HG02571 (cell line): Measurements from ENCODE around the gene BRD1.
"Not testable (repeated sequence)": the region's sequence is repeated elsewhere in the genome, so short reads cannot be mapped to it uniquely, and the experiment has no call there.

ENCODE experiments used
- ATAC-seq: cut with Tn5 transposase; IDR thresholded peaks from one replicate; pipeline ENCODE4 v1.9.1; 2021; ENCODE audit warnings: mild to moderate bottlenecking, moderate library complexity; ENCODE audit not compliant: unreplicated experiment

The BRD1 gene

DNA sequence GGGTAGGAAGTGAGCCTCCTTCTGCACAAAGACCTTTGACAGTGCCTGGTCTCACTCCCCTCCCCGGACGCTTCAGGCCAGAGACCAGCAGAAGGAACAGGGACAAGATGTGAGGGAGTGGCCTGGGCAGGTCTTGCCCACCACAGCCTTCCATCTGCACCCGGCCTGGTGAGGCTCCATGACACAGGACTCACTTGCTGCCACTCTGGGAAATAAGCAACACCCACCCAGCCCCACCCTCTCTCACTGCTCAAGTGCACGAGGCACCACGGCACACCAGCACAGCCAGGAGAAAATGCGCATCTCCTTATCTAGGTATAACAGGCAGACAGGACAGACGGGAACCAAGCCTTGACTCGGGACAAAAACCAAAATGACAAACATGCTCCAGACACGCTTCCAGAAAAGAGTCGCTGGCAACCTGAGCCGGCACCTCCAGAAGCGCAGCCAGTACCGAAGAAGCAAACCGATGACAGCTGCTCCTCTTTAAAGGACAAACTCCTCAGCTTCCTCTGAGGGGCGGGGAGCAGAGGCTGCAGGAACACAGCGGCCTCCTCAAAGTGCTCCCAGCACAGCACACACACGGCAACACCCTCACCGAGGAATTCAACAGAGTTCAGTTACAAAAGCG is 41.7 kb downstream of the BRD1 start:
- ATAC-seq, result no peak

DNA sequence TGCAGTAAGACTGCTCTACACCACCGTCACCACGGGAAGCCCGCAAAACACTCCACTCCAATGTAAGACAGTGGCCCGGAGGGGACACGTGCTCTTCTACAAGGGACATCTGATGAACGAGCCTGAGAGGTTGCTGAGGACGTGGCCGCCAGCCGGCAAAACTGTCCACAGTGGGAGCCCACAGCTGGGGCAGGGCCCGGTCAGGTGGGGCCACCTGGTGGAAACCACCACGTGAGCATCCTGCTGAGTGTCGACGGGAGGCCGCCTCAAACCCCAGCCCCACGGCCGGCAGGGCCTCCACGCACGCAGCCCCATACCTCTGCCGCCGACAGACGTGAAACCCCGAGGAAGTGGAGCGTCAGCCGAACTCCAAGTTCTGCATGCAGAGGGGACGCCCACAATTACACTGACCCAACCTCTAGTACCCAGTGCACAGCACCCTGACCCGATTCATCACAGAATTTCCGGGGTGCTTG is 42.6 kb downstream of the BRD1 start:
- no peak for ATAC-seq

DNA sequence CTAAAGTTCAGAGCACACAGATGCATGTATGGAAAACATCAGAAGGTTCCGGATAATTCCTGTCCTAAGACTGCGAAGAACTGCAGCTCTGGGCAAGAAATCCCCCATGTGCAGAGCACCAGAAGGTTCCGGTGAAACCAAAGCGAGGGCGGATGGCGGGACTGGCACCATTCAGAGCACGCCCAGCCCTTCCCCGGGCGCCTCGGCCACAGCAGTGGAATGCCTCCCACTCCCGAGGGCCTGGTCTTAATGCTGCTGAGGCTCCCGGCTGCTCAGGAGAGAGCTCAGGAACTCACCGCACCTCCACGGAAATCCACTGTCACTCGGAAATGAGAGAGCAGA is 43.1 kb downstream of the BRD1 start:
- ATAC-seq, result no peak

DNA sequence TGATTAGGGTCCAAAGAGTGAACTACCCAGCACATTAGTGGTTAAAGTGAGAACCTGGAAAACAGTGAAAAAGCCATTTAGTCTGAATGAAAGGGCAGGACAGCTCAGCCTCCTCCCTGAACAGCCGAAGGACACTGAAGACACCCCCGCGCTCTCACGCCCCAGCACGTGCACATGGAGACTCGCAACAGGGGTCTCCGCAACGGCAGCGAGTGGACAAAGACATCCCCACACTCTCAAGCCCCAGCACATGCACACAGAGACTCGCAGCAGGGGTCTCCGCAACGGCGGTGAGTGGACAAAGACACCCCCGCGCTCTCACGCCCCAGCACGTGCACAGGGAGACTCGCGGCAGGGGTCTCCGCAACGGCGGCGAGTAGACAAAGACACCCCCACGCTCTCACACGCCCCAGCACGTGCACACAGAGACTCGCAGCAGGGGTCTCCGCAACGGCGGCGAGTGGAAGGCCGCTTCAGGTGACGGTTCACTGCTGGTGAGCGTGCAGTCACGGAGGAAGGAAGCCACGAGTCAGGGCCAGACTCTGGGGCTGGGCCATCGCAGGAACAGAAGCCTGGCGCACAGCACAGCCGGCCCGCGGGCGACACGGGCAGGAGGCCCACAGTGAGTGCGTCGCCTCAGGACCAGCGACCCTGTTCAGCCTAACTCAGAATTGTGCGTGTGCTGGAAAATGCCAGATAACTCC is 43.6 kb downstream of the BRD1 start:
- no peak for ATAC-seq

DNA sequence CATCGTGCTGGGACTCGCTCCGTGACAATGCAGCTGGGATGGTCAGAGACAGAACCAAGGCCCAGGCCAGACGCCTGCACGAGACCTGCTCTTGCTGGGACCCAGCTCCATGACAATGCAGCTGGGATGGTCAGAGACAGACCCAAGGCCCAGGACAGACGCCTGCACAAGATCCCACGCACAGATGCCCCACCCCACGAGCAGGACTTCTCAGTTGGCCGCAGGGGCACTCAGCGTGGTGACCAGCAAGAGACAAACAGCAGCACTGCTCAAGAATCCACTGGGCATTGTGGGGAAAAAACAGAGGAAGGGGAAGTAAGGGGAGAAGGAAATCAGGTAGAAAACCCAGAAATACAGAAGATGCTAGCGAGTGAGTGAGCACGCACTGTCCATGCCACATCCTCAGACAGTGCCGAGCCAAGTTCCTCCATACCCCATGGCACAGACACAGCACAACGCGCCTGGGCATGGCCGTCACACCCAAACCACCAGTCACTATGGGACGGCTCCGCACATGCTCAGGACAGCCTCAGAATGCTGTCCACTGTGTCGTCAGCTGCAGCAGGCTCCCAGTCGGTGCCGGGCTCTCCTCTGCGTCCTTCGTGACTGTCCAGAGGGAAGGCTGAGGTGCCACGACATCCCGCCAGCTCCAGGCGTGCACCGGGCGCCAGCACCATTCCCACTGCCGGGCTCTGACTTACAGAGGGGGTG is 44.5 kb downstream of the BRD1 start:
- no peak for ATAC-seq

DNA sequence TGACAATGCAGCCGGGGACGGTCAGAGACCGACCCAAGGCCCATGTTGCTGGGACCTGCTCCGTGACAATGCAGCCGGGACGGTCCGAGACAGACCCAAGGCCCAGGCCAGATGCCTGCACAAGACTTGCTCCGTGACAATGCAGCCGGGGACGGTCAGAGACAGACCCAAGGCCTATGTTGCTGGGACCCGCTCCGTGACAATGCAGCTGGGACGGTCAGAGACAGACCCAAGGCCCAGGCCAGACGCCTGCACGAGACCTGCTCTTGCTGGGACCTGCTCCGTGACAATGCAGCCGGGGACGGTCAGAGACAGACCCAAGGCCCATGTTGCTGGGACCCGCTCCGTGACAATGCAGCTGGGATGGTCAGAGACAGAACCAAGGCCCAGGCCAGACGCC is 45.8 kb downstream of the BRD1 start:
- not testable (repeated sequence) for ATAC-seq

DNA sequence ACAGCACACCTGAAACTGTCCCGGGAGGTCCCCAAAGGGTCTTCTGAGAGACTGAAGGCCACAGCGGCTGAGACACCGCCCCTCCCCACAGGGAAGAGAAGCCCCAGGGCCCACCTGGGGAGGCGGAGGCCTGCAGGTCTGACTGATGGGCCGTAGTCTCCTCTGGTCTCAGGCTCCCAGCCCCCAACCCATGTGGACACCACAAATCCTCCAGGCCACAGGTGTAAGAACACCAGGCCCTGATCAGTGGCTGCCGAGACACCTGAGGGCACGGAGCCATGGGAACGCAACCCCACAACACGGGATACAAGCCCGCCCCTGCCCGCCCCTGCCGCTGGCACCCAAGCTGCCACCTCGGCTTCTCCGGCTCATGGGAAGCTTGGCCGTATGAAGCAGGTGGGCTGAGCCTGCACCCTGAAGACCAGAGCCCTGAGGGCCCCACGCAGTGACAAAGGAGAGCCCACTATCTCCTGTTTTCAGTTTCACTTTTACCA is 46.3 kb downstream of the BRD1 start:
- no peak for ATAC-seq

DNA sequence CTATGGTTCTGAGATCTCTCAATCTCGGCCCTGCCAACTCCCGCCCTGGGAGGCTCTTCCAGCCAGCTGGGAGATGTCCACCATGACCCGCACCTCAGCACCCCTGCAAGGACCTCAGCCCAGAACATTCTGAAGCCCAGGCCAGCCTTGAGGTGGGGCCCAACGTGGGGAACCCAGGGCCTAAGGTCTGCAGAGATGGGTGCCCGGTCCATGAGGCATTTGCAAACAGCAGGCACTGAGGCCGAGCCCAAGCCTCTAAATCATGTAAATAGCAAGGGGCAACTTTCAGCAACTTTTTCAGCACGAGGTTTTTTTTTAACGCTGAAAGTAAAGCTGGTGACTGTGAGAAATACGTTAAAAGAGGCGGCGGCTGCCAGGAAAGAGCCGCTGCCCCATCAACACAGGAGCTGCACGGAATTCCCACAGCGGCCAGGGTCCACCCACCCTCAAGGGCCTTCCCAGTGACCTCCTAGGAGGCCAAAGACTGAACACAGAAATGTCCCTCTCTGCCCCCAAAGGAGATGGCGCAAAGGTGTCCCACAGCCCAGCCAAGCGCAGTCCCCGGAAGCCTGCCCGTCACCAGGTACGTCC is 46.9 kb downstream of the BRD1 start:
- ATAC-seq, result no peak

DNA sequence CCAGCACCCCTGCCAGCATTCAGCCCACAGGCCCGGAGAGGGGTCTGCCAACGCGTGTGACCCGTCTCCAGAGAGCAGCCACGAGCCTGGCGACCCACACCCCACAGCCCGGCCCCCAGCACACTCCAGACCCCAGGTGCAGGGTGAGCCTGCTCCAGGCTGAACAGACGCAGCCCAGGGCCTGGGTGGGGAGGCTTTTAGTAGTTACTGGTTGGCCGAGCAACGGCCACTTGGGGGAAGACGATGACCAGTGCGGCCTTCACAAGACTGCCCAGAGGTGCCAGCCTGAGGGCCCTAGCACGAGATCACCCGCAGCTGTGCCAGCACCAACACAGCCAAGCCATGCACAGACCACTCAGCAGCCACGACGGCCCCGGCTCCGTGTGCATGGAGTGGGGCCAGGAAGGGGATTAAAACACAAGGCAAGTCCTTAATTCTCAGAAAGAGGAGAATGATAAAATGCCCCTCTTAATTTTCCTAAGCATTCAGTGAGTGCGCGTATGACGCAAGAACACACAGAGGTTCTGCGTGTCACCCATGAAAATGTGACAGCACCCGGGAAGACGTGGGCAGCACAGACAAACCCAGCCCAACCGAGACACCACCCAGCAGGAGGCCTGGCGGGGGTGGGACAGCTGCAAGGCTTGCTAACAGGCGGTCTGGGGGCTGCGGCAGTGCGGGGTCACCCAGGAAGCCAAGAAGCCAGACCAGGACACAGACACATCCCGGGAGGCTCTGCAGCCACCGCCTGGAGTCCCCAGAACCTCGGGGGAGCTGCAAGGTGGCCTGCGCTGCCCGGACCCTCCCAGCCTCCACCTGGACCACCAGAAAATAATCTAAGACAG is 47.6 kb downstream of the BRD1 start:
- ATAC-seq, result no peak

DNA sequence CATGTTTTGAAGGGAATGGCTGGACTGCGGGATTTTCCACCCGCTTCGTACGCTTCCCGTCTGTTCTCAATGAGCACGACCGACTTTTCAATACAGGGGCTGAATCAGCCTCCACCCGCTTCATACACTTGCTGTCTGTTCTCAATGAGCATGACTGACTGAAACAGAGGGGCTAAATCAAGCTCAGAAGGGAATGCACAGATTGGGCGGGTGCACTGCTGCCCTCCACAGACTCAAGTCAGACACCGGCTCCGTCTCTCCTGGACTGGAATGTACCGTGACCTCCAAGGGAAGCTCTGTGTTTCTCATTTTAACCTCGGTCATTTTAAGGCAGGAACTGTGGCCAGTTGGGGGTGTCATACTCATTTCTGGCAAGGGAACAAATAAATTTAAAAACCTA is 48.5 kb downstream of the BRD1 start:
- no peak for ATAC-seq

DNA sequence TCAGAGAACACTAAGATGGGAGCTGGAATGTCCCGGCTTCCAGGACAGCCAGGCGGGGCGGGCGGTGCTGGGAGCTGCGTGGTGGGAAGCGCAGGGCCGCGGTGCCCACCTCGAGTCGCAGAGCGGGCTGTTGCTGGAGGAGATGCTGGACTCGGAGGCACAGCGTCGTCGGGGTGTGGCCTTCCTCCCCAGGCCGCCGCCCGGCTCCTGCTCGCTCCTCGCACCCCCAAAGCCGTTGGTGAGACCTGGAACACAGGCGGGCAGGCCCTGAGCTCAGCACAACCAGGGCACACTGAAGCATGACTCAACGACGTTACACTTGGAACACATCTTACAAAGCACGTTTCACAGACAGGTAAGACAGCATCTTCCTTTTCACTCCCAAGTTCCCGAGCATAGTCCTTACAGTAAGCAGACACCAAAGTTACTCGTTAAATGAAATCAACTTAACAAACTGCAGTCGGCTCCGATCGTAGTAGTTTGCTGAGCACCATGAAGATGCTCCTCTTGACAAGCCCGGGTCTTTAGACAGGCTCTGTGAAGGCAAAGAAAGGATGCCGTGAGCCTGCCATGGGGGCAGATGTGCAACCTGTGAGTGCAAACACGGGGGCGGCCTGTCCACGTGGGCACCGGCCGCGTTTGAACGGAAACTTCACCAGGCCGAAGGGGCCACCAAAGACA is 50.0 kb downstream of the BRD1 start:
- no peak for ATAC-seq

DNA sequence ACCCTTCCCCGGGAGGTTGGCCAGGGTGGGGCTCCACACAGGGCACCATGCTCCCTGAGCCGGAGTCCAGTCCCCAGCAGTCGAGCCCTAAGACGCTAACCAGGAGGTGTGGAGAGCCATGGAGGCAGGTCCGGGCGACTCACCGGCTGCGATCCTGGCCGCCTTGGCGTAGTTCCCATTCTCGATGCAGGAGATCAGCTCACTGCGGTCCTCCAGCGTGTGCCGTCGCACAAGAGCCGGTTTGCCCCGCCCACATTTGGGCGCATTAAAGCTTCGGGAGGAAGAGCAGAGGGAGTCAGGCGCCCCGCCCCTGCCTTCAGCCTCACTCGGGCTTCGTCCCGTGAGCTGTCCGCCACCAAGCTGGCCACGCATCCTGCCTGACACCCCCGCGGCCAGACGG is 50.8 kb downstream of the BRD1 start:
- no peak for ATAC-seq

DNA sequence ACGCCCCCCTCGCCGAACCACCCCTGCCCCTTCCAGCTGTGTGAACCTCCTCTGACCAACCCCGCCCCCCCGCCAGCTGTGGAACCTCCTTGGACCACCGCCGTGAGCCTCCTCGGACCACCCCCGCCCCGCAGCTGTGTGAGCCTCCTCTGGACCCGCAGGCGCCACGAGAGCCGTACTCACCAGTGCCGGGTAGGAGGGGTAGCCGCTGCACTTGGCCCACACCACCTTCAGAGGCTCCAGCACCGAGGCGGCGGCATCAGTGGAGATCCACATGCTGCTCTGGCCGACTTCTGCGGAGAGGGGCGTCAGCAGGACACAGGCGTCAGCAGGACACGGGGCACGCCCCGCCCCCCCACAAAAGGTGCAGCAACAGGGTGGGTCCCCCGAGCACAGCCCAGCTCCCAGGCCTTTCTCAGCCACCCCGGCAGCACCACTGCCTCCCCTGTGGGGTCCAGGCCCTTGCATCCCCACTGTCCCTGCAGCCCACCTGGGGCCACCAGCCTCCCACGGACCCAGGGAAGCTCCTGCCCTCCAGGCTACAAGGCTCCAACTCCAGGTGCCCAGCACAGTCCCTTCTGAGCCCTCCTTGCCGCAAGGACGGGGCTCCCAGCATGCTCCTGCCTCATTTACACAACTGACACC is 51.7 kb downstream of the BRD1 start:
- no peak for ATAC-seq

DNA sequence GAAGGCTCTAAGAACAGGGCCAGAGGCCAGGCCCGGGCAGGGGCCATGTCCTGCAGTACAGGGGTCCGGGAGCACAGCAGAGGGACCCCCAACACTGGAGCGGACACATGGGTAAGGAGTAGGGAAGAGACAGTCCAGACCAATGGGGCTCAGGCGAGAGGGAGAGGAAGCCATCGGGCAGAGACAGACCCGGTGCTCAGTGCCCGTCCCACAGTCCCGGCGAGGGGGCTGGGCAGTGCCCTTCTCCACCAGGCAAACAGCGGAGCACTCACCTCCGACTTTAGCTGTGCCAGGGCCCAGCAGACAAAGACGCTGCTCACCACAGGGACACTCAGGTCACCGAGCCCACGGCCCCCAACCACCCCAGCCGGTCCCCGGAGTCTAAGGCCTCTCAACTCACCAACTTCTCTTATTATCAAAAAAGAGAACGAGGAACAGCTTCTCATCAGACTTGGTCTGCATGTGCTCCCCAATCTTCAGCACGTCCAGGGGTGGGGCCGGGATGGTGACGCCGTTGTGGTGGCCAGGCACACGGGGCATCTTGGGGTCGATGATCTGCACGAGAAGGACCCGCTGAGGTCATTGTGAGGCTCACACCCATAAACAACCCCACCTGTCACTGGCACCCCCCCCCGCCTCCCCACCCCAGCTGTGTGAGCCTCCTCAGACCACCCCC is 52.3 kb downstream of the BRD1 start:
- ATAC-seq, result no peak

DNA sequence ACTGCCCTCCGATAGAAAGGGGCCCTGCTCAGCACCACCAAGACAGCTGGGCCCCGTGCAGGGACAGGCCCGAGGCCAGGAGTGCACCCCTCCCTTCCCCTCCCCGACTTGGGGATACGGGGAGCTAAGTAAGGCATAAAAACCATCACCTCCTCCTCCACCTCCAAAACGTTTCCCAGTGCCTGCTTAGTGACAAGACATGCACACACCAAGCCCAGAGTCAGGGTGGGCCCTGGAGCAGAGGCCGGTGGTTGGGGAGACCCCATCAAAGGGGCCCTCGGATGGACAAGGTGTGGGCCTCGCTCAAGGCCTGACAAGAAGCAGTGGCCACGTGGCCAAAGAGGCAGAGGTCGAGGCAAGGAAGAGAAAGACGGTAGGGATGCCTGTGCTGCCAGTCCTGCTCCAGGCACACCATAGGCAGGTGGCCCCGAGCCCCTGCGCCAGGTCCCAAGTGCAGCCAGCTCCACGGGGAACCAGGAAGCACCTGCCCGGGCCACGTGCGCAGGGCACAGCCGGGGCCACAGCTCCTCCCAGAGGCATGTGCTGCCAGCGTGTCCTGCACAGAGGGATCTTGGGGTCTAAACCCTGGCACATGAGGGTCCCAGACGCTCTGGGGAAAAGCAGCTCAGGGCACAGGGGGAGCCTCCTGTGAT is 53.0 kb downstream of the BRD1 start:
- no peak for ATAC-seq

DNA sequence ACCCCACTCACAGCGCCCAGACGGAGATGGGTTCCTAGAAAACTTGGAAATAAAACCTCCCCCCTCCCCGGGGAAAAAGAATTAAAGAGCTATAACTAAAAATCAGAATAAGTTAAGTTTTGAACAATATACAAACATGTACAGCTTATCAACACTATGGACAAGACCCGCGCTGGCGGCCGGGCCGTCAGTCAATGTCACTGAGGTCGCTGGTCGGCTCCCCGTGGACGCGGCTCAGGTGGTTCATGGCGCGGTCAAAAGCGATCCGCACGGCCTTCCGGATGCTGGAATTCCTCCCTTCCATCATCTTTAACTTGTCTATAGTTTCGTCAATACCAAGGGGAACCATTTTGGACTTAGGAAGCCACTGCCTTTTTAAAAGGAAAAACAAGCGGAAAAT is 53.6 kb downstream of the BRD1 start:
- ATAC-seq, result no peak

DNA sequence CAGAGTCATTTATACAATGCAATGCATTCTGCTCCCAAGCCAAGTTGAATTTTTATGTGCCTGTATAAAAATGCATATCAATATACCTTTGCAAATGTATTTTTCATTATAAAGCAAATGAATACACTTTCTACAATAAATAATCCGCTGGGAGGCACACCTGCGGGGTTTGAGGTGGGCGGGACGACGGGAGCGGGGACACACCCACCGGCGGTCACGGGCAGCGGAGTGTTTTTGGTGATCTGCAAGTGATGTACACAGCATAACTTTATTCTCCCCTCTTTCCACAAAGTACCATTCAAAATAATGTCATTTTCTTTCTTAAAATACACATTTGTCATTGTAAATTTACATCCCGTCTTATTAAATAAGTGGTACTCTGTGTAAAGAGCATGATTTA is 54.1 kb downstream of the BRD1 start:
- no peak for ATAC-seq

DNA sequence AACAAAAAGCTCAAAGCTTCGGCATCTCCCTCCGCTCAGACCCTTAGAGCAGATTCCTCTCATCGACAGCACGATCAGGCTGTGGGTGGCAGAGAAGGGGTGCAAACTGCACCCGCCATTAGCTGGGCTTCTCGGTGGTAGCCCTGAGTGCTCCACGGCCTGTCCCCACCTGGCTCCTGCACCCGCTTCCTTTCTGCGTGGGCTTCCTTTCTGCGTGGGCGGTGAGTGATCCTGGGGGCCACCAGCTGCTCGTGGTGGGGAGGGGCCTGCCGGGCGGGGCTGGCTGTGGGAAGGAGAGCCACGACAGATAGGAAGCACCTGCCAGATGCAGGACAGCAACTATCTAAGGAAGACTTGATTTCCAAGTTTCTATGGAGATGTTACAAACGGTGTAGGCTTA is 55.0 kb downstream of the BRD1 start:
- ATAC-seq, result no peak
